Stimulated activated CD4-positive, alpha-beta T cell treated with anti-CD3 and anti-CD28 coated beads, Interleukin-15, amount 100 ng/mL, for 24 hours (primary cell): ENCODE measurements around the gene MMP28.

Experiments
- DNase-seq: peaks from one replicate; pipeline ENCODE4 v3.0.0-alpha.2; 2020

The MMP28 gene

GRCh38 chr17:35797918-35798317 lies 2.5 kb upstream of the MMP28 start:
- DNase-seq = no peak

GRCh38 chr17:35797370-35797769 lies 1.9 kb upstream of the MMP28 start:
- DNase-seq = no peak

DNA sequence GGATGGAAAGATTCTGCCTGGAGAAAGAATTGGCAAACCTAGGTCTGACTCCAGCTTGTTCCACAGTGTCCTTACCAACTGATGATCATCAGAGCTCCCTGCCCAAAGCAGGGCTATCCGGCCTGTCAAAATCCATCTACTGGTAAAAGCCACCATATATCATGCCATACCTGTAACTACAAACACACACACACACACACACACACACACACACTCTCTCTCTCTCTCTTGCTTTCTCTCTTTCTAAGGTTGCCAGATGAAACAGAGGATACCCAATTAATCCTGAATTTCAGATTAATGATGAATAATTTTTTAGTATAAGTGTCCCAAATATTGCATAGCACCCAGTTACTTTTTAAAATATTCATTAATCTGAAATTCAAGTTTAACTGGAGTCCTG lies 1.5 kb upstream of the MMP28 start:
- DNase-seq = no peak

DNA sequence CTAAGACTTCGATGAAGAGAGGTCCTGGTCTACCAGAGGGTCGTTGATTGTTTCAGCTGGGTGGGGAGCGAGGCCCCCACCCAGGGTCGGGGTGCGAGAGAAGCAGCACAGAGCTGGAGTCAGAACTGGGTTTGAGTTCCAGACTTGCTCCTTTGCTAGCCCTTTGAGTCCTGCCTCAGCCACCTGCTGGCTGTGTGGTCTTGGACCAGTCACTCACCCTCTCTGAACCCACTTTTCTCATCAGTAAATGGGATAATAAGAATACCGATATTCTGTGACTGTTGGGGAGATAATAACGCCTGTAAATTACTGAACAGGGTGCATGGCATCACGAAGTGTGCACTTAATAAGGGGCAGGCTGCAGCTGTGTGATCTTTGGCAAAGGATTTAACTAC lies 427 bp upstream of the MMP28 start:
- DNase-seq = no peak

DNA sequence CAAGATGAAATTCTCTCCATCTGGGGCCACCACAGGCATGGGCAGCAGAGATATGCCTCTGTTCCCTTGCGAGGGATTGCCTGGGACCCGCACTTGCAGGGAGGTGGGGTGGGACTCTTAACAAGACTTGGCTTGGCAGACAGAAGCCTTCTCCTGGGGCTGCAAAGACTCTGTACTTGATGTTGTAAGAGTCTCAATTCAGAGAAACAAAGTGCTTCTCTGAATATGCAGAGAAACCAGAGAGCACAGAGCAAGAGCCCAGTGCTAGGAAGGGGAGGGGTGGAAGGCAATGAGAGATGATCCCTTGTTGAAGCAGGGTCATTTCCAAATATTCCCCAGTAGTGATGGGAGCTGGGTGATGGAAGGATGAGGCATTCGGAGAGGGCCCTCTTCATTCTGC lies 2.2 kb downstream of the MMP28 start:
- no peak for DNase-seq

DNA sequence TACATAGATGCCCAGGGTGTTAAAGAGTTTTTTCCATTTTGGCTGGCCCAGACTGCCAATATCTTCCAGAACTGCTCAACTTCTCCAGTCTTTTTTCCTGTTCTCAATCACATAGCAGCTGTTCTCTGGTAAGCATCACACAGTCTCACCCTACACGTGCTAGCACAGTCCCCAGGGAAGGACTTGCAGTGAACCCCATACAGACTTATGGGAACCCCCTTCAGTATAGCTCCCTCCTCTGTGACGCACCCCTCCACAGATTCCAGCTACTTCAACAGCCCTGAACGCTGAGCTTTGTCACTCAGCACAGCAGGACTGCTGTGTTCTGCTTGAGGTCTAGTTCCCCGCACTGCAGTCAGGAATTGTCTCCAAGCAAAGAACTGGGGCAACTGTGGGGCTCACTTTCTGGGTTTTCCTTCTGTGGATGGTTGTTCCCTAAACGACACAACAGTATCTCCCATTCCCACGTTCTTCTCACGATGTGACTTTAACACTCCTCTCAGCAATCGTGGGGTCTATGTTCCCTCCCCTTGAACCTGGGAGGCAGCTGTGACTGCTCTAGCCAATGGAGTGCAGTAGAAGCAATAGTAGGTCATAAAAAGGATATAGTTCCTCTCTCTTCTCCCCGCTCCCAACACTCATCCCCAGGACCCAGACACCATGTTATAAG lies 3.6 kb downstream of the MMP28 start:
- no peak for DNase-seq

GRCh38 chr17:35790841-35791240 lies 4.6 kb downstream of the MMP28 start:
- no peak for DNase-seq

- DNase-seq = no peak
Observed at GRCh38 chr17:35788477-35789368, 6.7 kb downstream of the MMP28 start.

- no peak for DNase-seq
Observed at GRCh38 chr17:35786941-35787432, 8.5 kb downstream of the MMP28 start.

DNA sequence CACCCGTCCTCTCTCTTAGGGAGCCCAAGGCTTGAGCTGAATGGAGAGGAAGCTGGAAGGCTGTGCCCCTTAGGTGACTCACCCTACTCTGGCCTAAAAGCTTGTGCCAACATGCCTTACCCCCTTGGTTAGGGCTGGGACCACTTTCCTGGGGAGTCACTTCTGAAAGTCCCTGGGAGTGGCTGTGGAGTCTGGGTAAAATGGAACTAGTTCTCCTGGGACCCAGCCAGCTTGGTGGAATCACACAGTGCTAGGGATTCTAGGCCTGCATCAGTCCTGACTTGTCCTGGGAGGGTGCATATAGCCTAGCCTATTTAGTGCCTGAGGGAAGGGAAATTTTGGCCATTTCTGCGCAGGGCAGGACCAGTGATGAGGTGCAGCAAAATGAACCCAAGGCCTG lies 10.5 kb downstream of the MMP28 start:
- no peak for DNase-seq

GRCh38 chr17:35780950-35781349 lies 14.5 kb downstream of the MMP28 start:
- no peak for DNase-seq

- no peak for DNase-seq
Observed at GRCh38 chr17:35778641-35779196, 16.7 kb downstream of the MMP28 start.

GRCh38 chr17:35775583-35775982 lies 19.9 kb downstream of the MMP28 start:
- no peak for DNase-seq

- DNase-seq = no peak
Observed at GRCh38 chr17:35775039-35775438, 20.4 kb downstream of the MMP28 start.

DNA sequence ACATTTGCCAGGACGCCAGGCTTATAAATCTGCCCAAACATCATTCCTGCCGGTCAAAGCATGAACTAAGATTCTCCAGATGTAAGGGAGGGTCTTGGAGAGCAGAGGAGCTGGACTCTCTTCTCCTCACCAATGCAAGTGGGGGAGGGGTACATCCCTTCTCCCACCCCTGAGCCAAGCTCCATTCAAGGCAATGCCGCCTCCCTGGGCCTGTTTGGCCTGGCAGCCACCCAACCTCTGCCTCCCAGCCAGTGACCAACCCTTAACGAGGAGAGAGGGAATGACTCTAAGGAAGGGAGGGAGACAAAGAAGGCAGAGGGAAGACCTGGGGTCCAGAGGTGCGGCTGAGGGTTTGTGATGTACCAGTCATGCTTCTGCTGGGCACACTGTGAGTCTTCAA lies 20.9 kb downstream of the MMP28 start:
- DNase-seq = no peak

DNA sequence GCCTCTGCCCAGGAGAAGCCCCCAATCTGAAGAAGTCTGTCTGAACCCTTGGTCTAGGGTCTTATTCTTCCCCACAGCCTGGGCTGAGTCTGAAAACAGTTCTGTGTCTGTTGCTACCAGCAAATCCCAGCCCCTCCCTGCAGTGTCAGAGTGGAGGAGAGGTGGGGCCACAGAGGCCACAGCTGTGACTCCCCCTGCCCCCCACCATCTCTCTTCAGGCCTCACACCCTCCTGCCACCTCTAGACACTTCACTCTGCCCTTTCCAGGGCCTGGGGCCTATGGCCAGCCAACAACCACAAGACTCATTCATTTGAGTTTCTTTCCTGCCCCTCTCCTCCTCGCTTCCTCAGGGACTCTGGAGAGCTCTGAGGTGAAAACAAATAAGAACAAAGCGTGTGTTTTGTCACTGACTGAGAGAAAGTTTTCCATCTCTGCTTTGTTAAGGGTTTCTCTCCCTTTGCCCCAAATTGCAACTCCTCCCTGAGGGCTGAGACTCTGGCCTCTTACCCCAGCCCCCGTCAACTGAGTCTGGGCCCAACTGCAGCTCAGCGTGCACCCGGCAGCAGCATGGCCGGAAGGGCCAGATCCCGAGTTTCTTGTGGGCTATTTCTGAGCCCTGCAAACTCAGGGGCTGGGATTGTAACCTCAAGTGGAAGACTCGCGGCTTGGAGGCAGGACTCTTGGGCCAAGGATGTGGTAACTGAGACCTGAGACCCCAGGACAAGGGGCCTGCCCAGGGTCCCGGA lies 21.6 kb downstream of the MMP28 start:
- DNase-seq = no peak

GRCh38 chr17:35773129-35773528 lies 22.3 kb downstream of the MMP28 start:
- no peak for DNase-seq

- no peak for DNase-seq
Observed at GRCh38 chr17:35769895-35770486, 25.4 kb downstream of the MMP28 start.

DNA sequence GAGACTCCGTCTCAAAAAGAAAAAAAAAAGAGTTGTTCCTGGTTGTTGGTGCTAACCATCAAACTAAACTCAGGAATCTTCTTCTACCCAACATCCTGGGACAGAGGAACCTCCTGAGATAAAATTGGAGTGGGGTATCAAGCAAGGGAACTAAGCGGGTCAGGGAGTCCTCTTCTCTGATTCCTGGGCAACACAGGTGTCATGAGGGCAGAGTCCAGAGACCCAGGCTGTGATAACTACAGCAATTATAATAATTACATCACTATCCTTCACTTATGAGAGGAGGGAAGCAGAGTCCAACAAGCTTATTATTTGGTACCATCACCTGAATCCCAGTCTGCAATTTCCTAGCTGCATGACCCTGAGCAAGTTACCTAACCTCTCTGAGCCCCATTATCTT lies 26.6 kb downstream of the MMP28 start:
- no peak for DNase-seq

- DNase-seq = peak; percentile 43
Observed at GRCh38 chr17:35766903-35767510, 28.4 kb downstream of the MMP28 start.

DNA sequence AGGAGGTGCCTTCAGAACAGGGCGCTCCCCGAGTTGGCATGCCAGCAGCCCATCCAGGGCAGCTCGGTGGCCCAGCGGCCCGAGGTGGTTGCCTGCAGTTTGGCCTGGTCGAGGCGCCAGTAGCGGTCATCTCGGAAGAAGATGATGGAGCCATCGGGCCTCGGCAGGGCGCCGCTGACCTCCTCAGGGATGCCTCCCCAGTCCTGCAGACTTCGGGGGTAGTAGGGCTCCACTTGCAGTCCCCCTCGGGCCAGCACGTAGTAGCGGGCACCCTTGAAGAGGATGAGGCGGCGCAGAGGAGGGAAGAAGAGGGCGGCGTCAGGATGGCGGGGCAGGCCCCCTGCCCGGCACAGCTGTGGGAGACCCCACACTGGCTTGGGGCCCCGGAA lies 29.0 kb downstream of the MMP28 start:
- DNase-seq = no peak

- no peak for DNase-seq
Observed at GRCh38 chr17:35765756-35766488, 29.5 kb downstream of the MMP28 start.
